Measurements from ENCODE around the gene EME1.
"Not testable (repeated sequence)": the region's sequence is repeated elsewhere in the genome, so short reads cannot be mapped to it uniquely, and the experiment has no call there.

Gene EME1

GRCh38 chr17:50426814-50427787, 54.1 kb downstream of the EME1 start:
- DNase-seq = no peak

DNA sequence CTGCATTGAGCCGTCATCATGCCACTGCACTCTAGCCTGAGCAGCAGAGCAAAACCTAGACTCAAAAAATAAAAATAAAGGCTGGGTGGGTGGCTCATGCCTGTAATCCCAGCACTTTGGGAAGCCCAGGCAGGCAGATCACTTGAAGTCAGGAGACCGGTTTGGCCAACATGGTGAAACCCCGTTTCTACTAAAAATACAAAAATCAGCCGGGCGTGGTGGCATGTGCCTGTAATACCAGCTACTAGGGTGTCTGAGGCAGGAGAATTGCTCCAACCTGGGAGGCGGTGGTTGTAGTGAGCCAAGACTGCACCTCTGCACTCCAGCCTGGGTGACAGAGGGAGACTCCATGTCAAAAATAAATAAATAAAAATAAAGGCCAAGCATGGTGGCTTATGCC, 55.1 kb downstream of the EME1 start:
- DNase-seq = not testable (repeated sequence)

DNA sequence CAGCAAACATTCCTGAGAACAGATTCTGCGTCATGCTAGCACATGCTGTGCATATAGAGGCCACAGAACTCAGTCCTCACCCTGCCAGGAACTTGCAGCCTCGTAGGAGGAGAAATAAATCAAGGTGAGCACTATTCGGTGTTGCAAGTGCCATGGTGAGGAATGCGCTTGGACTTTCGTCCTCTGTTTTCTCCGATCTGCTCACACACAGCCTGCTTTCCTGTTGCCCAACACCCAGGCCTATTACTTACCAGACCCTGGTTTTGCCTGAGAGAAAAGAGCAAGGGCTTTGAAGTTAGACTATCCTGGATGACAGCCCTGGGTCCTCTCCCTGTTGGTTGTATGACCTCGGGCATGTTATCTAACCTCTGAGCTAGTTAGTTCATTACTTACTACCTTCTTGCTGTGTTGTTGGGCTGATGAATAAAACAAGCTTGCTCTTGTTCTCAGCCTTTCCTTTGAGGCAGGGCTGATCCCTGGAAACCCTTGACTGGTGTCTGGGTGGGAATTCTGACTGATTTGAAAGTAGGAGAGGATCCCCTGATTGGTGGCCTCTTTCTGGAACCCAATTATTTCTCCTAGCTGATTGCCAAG, 55.9 kb downstream of the EME1 start:
- no peak for DNase-seq

DNA sequence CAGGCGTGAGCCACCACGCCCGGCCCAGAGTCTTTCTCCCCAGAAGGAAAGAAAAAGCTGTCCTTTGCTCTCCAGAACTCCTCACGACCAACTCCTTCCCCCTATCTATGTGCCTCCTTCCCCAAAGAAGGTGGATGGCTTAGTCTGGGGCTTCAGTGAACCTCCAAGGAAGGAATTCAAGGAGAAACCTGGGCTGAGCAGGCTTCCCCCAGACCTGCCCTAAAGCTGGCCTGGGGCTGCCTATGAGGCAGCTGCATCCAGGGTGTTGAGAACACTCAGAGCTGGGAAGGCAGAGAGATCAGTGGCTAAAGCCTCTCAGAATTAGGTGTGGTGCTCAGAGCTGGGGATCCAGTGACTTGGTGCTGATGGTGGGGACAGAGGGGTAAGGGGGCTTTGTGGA, 56.8 kb downstream of the EME1 start:
- no peak for DNase-seq

Data from NCI-H1436 treated with DMSO at 0.1 percent for 48 hours (cell line).